Keratinocyte (primary cell): ENCODE measurements around the gene CDK14.

ENCODE experiments used
- CTCF ChIP-seq, 3 experiments: IDR thresholded peaks in 1 of 3; conservative IDR thresholded peaks in 1 of 3; optimal IDR thresholded peaks in 1 of 3; 2 replicates in 2 of 3; 3 replicates in 1 of 3; pipeline versions ENCODE3 to v1.5.1; 2011; ENCODE audit warnings: low read length in 3 of 3, mild to moderate bottlenecking in 3 of 3, moderate library complexity in 2 of 3, control low read depth in 1 of 3, inconsistent platforms in 1 of 3; ENCODE audit not compliant: insufficient read depth in 2 of 3; ENCODE audit errors: extremely low read depth in 1 of 3
- EZH2 ChIP-seq: IDR thresholded peaks from one replicate; pipeline ENCODE4 v1.6.1; 2012; ENCODE audit warnings: inconsistent platforms, mild to moderate bottlenecking, low read length, moderate library complexity

GRCh38 chr7:90939666-90940065, 343.5 kb downstream of the CDK14 start:
- TF ChIP-seq CTCF (optimal IDR thresholded peaks at IDR 0.05 in 1 of 3, IDR thresholded peaks at IDR 0.05 in 1 of 3, conservative IDR thresholded peaks at IDR 0.05 in 1 of 3; ENCODE audit: extremely low read depth in 1 of 3, insufficient read depth in 2 of 3, low read length in 3 of 3), result no peak
- no peak for TF ChIP-seq EZH2
